ENCODE data around the gene IL6ST. TPM values are rescaled to one million over a fixed set of nuclear protein-coding genes. Genes with fewer than 3 reads are reported as not detected.

The IL6ST gene
- total RNA-seq, 1 experiment from 2014 or later, result 65.6 TPM

DNA sequence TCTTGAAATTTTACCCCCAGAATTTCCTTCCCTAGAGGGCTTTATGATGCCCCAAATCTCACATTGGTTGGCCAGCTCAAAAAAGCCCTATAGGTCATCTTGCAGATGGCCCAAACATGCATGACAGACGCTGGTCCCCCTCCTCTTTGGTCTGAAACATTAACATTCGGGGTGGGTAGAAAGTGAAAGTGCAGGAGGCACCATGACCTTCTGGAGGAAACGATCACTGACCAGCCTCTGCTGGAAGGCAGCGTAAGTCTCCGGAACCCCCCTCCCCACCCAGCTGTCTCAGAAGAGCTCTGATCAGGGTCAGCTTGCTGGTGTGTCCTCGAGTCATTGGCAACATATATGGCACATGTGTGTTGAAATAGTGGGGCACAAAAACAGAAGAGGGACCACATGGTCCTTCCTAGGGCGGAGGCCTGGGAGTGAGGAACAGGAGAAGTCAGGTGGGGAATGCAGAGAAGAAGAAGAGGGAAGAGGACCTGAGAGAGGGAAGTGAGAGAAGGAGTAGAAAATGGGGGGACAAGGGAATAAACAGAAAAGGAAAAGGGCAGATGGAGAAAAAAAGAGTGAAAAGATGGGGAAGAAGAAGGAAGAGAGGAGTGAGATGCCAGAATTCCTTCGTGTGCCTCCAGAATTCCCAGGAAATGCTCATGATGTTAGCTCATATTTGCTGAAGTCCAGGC lies 97.4 kb downstream of the IL6ST start:
- no peak for DNase-seq (ENCODE audit: low read depth)

GRCh38 chr5:55896663-55897062 lies 98.1 kb downstream of the IL6ST start:
- DNase-seq (ENCODE audit: low read depth), result no peak

DNA sequence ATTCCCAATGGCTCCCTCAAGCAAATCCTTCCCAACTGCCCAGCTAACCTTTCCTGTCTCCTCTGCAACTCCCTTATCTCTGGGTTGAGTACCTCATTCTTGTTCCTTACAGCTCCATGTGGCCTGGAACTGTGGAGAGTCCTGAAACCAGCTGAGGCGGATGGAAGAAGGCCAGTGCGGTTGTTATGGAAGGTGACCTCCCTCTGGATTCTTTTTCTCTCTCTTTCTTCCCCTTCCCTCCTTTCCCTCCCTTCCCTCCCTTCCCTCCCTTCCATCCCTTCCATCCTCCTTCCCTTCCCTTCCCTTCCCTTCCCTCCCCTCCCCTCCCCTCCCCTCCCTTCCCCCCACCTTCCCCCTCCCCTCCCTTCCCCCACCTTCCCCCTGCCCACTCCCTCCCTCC lies 98.5 kb downstream of the IL6ST start:
- DNase-seq (ENCODE audit: low read depth), result no peak

DNA sequence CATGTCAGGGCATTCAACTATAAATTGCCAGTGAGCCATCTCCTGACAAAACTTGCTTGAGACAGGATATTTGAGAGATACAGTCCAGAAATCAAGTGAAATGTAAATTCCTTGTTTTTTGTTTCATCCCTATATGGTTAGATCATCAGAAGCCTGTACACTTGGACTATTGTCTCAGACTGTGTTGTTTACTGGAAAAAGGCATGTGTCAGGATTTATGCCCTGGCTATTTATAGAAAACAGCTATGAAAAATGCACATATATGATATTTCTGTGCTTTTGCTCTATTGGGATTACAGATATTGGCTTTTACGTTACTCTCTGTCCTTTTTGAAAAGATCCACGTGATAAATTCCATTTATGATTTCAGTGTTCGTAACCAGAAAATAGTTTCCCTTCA lies 99.4 kb downstream of the IL6ST start:
- no peak for DNase-seq (ENCODE audit: low read depth)

- DNase-seq (ENCODE audit: low read depth), result peak; percentile 7
Measured at GRCh38 chr5:55894135-55894534, 100.6 kb downstream of the IL6ST start.

DNA sequence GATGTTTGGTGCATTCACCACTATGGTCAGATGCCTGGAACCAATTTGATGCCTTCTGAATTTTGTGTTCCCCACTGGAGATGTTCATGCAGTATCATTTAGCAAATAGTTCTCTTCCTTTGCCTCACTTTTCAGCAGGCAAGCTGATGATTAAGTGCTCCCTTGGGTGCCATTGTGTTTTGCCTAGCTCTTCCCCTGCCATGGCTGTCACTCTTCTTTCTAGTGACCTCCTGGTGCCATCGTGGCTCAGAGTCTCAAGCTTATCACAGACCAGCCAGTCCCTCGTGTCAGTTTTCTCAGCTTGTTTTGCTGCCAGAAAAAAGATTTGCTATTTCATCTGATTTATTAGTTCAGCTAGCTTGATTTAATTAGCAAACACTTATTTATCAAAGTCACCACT lies 102.3 kb downstream of the IL6ST start:
- DNase-seq (ENCODE audit: low read depth), result no peak

- DNase-seq (ENCODE audit: low read depth), result no peak
Measured at GRCh38 chr5:55888205-55888604, 106.6 kb downstream of the IL6ST start.

- DNase-seq (ENCODE audit: low read depth), result no peak
Measured at GRCh38 chr5:55885359-55885758, 109.4 kb downstream of the IL6ST start.

Small RNA genes within 50 kb of the gene (small RNA-seq; reads per million reads assigned to genes)
- gene AC016596.1 (not detected), gene RF01210 (not detected)

Other genes with a start within 250 kb of the IL6ST start
- gene IL31RA, start 143.6 kb downstream of the IL6ST start, total RNA-seq (2014; rRNA removed; shearing (Covaris generic)), result 6.9 and 7.8 TPM in 2 replicates
- gene ANKRD55, start 238.4 kb upstream of the IL6ST start, total RNA-seq (2014; rRNA removed; shearing (Covaris generic)), result not detected in 2 replicates

Data from HT1080 (cell line).